HL-60 (cell line): ENCODE measurements around the gene ADAM33.

Source experiments
- DNase-seq, 2 experiments: peaks; one replicate each; pipeline ENCODE4 v3.0.0-alpha.2; 2010 to 2020; ENCODE audit warnings: low read depth in 1 of 2, low spot score in 1 of 2
- H3K27ac ChIP-seq: fragments of 250-450 bp; sonication (Bioruptor Pico); replicated peaks from 2 replicates; pipeline ENCODE4 v1.5.1; 2020; ENCODE audit warnings: mild to moderate bottlenecking, moderate library complexity
- H3K27me3 ChIP-seq: fragments of 250-450 bp; sonication (Bioruptor Pico); 2 replicates; pipeline ENCODE4 v1.5.1; 2021; ENCODE audit warnings: mild to moderate bottlenecking, moderate library complexity; ENCODE audit not compliant: insufficient read depth, poor library complexity, severe bottlenecking
- H3K4me3 ChIP-seq: replicated peaks from 2 replicates; pipeline ENCODE4 v1.5.1; 2011; ENCODE audit warnings: mild to moderate bottlenecking, control low read depth, low read length; ENCODE audit not compliant: insufficient read depth
- GABPA ChIP-seq: IDR thresholded peaks from 2 replicates; pipeline ENCODE4 v1.6.1; 2012; ENCODE audit warnings: low read depth
- POLR2AphosphoS5 ChIP-seq: IDR thresholded peaks from 2 replicates; pipeline ENCODE4 v1.6.1; 2012; ENCODE audit warnings: low read depth
- SPI1 ChIP-seq: IDR thresholded peaks from 2 replicates; pipeline ENCODE4 v1.6.1; 2012; ENCODE audit warnings: low read depth, mild to moderate bottlenecking, borderline replicate concordance
- TF ChIP-seq, protein P1 (sequence below): IDR thresholded peaks from one replicate; pipeline ENCODE4 v1.5.1; 2011; ENCODE audit warnings: low read length, control low read depth, inconsistent platforms; ENCODE audit not compliant: insufficient read depth
- TF ChIP-seq, protein P2 (sequence below): IDR thresholded peaks from 2 replicates; pipeline ENCODE4 v1.6.1; 2012; ENCODE audit warnings: low read depth; ENCODE audit not compliant: insufficient replicate concordance

Gene ADAM33

DNA sequence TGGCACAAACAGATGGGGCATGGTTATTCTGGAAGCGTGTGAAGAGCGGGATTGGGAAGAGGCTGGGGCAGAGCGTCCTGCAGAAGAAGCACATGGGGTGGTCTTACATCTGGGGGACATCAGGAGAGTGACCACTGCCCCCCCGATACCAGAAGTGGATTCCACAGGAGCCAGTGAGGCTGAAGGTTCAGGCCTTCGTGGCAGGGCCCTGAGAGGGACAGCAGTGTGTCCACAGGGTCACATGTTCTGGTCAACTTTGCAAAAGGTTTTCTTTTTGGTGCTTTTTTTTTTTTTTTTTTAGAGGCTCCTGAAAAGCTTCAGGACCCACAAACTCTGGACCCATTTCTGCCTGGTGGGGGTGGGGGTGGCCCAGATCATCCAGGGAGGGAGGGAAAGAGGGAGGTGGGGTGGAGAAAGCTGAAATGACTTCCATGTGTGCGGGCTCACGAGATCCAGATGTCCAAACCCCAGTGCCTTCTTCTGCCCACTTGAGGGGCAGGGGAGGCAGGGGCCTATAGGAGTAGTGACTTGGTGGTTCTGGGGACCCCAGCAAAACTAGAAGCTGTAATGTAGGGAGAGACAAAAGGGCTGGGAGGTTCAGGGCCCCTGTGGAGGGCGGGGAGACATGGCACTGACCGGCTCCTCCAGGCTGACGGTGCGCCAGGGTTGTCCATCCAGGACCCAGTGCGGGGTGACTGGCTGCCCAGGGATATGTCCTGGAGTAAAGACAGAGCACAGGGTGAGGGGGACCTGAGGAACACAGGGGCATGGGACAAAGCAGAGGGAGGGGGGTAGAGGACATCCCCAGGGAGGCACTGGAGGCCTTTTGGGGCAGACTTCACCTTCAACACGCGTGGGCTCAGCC, 2.7 kb downstream of the ADAM33 start:
- TF ChIP-seq, protein P1, sequence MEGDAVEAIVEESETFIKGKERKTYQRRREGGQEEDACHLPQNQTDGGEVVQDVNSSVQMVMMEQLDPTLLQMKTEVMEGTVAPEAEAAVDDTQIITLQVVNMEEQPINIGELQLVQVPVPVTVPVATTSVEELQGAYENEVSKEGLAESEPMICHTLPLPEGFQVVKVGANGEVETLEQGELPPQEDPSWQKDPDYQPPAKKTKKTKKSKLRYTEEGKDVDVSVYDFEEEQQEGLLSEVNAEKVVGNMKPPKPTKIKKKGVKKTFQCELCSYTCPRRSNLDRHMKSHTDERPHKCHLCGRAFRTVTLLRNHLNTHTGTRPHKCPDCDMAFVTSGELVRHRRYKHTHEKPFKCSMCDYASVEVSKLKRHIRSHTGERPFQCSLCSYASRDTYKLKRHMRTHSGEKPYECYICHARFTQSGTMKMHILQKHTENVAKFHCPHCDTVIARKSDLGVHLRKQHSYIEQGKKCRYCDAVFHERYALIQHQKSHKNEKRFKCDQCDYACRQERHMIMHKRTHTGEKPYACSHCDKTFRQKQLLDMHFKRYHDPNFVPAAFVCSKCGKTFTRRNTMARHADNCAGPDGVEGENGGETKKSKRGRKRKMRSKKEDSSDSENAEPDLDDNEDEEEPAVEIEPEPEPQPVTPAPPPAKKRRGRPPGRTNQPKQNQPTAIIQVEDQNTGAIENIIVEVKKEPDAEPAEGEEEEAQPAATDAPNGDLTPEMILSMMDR = no peak
- TF ChIP-seq SPI1 (no peak), POLR2AphosphoS5 (no peak), GABPA (no peak)
- TF ChIP-seq, protein P2, sequence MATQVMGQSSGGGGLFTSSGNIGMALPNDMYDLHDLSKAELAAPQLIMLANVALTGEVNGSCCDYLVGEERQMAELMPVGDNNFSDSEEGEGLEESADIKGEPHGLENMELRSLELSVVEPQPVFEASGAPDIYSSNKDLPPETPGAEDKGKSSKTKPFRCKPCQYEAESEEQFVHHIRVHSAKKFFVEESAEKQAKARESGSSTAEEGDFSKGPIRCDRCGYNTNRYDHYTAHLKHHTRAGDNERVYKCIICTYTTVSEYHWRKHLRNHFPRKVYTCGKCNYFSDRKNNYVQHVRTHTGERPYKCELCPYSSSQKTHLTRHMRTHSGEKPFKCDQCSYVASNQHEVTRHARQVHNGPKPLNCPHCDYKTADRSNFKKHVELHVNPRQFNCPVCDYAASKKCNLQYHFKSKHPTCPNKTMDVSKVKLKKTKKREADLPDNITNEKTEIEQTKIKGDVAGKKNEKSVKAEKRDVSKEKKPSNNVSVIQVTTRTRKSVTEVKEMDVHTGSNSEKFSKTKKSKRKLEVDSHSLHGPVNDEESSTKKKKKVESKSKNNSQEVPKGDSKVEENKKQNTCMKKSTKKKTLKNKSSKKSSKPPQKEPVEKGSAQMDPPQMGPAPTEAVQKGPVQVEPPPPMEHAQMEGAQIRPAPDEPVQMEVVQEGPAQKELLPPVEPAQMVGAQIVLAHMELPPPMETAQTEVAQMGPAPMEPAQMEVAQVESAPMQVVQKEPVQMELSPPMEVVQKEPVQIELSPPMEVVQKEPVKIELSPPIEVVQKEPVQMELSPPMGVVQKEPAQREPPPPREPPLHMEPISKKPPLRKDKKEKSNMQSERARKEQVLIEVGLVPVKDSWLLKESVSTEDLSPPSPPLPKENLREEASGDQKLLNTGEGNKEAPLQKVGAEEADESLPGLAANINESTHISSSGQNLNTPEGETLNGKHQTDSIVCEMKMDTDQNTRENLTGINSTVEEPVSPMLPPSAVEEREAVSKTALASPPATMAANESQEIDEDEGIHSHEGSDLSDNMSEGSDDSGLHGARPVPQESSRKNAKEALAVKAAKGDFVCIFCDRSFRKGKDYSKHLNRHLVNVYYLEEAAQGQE = no peak
- H3K4me3 ChIP-seq = no peak overlapping the region
- no peak for DNase-seq
- no peak overlapping the region for H3K27ac ChIP-seq
- peaks cover 71% of the 10 kb centered on the region for H3K27me3 ChIP-seq

DNA sequence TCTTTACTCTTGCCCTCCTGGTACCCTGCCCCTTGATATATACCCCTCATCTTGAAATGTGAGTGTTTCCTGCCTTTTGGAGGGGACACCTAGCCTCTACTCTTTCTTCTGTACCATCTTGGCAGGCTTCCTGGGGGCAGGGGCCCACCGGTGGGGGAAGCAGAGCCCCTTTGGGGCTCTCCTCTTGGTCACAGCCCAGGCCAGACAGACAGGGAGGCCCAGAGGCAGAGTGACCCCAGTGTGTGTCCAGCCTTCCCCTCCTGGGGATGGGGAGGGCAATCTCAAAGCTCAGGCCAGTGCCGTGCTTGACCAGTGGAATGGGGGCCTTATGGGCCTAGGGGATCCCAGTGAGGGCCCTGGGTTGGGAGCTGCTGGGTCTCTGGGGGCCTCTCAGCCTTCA, 3.6 kb downstream of the ADAM33 start:
- TF ChIP-seq, protein P1 = no peak
- TF ChIP-seq, protein P2 = no peak
- DNase-seq = no peak

DNA sequence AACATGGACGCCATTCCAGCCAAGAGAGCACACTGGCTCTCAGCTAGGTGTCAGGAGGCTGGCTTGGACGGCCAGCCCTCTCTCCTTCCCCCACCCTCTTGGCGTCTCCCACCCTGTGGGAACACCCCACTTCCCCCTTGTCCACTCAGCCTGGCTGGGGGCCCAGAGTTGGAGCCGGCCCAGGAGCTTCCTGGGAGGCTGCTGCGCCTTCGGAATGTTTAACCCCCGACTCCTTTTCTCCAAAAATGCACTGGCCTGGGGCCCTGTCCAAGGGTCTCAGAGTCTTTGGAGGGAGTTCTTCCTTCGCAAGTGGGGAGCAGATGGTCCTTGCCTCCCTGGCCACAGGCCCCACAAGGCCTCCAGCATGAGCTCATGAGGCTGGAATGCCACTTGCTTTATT, 4.1 kb downstream of the ADAM33 start:
- Histone ChIP-seq H3K27ac (no peak overlapping the region), H3K27me3 (peaks cover 75% of the 10 kb centered on the region), H3K4me3 (no peak overlapping the region)
- TF ChIP-seq POLR2AphosphoS5 = no peak
- no peak for TF ChIP-seq GABPA
- TF ChIP-seq SPI1 = no peak
- TF ChIP-seq, protein P2 = no peak
- TF ChIP-seq, protein P1 = no peak
- DNase-seq = no peak

More for the DNA sequence above, 3.6 kb downstream of the ADAM33 start:
- H3K27ac ChIP-seq = no peak overlapping the region
- no peak overlapping the region for H3K4me3 ChIP-seq
- H3K27me3 ChIP-seq = peaks cover 72% of the 10 kb centered on the region
